Measurements from ENCODE around the gene ZNF628. TPM values are rescaled to one million over a fixed set of nuclear protein-coding genes. Genes with fewer than 3 reads are reported as not detected.

The ZNF628 gene
- total and polyA plus RNA-seq, 7 experiments from 2014 or later = 0.07 to 27.2 (median 6.7) TPM

DNA sequence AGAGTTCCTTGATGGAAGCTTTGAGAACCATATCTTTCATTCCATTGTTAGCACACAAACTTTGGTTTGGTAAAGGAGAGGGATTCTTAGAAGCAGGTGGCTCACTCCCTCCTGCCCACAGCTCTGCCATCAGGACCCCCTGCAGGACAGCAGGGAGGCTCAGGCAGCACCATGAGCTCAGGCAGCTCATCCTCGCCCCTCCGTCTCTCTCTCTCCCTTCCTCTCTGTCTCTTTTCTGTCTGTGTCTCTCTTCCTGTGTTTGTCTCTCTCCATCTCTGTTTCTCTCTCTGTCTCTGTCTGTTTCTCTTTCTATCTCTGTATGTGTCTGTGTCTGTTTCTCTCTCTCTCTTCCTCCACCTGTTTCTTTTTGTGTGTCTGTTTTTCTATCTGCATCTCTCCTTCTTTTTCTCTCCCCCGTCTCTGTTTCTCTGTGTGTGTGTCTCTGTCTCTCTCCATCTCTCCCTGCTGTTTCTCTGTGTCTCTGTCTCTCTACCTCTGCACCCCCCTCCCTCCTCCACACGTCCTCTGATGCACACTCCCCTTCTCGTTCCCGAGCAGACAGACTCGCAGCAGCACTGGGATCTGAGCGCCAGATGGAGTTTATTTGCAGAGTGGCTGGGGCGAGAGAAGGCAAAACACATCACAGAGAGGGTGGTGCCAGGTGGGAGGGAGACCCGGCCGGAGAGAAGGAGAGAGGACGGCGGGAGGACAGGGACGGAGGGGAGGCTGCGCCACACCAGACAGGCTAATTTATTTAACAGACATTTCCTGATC, 51.8 kb downstream of the ZNF628 start:
- H3K36me3 ChIP-seq (ENCODE audit: control insufficient read depth in 2 of 3, insufficient read depth in 3 of 3, low read length in 3 of 3) = no peaks in the 10 kb centered on the region
- H3K27ac Mint-ChIP-seq = no peak overlapping the region
- ChIA-PET POLR2A (no interaction called here), CTCF (interaction anchor here (1.1 kb wide), 1 partner anchor 45 kb away, joined by 3 read pairs; no protein-coding TSS in a partner anchor)
- no peaks in the 10 kb centered on the region for H3K4me1 Mint-ChIP-seq
- no peak overlapping the region for H3K4me3 Mint-ChIP-seq
- H3K4me1 ChIP-seq (ENCODE audit: control insufficient read depth in 2 of 2, insufficient read depth in 2 of 2, low read length in 2 of 2) = no peaks in the 10 kb centered on the region
- H3K27me3 Mint-ChIP-seq = peaks cover 0 to 9% (median 3%) of the 10 kb centered on the region in 5 donors
- H3K36me3 Mint-ChIP-seq = no peaks in the 10 kb centered on the region
- no peak overlapping the region for H3K4me3 ChIP-seq (ENCODE audit: low read length)
- H3K27me3 ChIP-seq (ENCODE audit: control insufficient read depth in 2 of 2, insufficient read depth in 2 of 2, low read length in 2 of 2) = no peaks in the 10 kb centered on the region
- DNase-seq (no peak), ATAC-seq (no peak)
- intact Hi-C loops (cut with micrococcal nuclease) = no loop called here
- no peak overlapping the region for H3K27ac ChIP-seq (ENCODE audit: low read depth, low read length)
- H3K9me3 ChIP-seq (ENCODE audit: control insufficient read depth in 2 of 3, low read length in 3 of 3) = no peaks in the 10 kb centered on the region
- no peaks in the 10 kb centered on the region for H3K9me3 Mint-ChIP-seq

DNA sequence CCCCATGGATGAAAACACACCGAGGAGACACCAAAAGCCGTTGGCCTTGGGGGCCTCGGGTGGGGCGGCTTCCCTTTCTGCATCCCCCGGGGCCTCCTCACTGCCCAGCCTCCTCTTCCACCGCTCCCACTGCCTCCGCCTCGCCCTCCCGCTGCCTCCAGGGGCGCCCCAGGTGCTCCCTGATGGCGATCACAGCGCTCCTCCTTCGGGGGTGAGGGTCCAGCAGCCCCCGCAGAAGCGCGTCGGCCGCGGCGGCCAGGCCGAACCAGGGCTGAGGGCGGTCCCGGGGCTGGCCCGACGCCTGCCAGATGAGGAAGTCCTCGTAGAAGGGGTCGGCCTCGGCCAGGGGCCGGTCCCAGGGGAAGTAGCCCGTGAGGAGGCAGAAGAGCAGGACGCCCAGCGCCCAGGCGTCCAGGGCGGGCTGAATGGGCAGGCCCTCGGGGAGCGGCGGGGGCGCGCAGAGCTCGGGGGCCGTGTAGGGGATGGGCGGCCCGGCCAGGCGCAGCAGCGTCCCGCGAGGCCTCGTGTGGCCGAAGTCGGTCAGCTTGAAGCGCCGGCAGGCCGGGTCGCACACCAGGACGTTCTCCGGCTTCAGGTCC, 53.3 kb downstream of the ZNF628 start:
- ATAC-seq (no peak), DNase-seq (no peak)
- H3K36me3 Mint-ChIP-seq = no peaks in the 10 kb centered on the region
- Histone ChIP-seq H3K9me3 (ENCODE audit: control insufficient read depth in 2 of 3, low read length in 3 of 3) (no peaks in the 10 kb centered on the region), H3K27me3 (ENCODE audit: control insufficient read depth in 2 of 2, insufficient read depth in 2 of 2, low read length in 2 of 2) (no peaks in the 10 kb centered on the region), H3K27ac (ENCODE audit: low read depth, low read length) (no peak overlapping the region), H3K36me3 (ENCODE audit: control insufficient read depth in 2 of 3, insufficient read depth in 3 of 3, low read length in 3 of 3) (no peaks in the 10 kb centered on the region), H3K4me3 (ENCODE audit: low read length) (no peak overlapping the region), H3K4me1 (ENCODE audit: control insufficient read depth in 2 of 2, insufficient read depth in 2 of 2, low read length in 2 of 2) (no peaks in the 10 kb centered on the region)
- ChIA-PET CTCF (no interaction called here), POLR2A (no interaction called here)
- no peaks in the 10 kb centered on the region for H3K4me1 Mint-ChIP-seq
- no peak overlapping the region for H3K4me3 Mint-ChIP-seq
- peaks cover 0 to 4% (median 0%) of the 10 kb centered on the region in 5 donors for H3K27me3 Mint-ChIP-seq
- intact Hi-C loops (cut with micrococcal nuclease) = no loop called here
- H3K27ac Mint-ChIP-seq = no peak overlapping the region
- no peaks in the 10 kb centered on the region for H3K9me3 Mint-ChIP-seq

DNA sequence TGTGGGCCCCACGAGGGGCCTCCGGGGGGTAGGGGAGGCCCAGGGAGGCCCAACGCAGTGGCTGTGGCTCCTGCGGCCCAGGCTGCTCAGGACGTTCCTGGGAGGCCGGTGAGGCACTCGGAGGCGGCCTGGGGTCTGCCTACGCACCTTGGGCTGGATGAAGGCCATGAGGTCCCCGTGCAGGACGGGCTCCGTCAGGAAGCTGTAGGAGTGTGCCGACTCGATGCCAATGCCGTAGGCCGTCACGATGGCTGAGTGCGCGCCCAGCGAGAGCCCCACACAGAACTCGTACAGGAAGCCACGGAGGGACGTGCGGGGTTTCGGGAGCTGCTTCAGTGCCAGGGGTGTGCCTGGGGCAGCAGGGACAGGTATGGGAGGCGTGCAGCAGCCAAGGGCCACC, 54.6 kb downstream of the ZNF628 start:
- ChIA-PET CTCF (no interaction called here), POLR2A (no interaction called here)
- H3K27me3 Mint-ChIP-seq = no peaks in the 10 kb centered on the region
- intact Hi-C loops (cut with micrococcal nuclease) = no loop called here
- DNase-seq (no peak), ATAC-seq (no peak)
- H3K9me3 Mint-ChIP-seq = no peaks in the 10 kb centered on the region
- Histone ChIP-seq H3K4me3 (ENCODE audit: low read length) (no peak overlapping the region), H3K27me3 (ENCODE audit: control insufficient read depth in 2 of 2, insufficient read depth in 2 of 2, low read length in 2 of 2) (no peaks in the 10 kb centered on the region), H3K36me3 (ENCODE audit: control insufficient read depth in 2 of 3, insufficient read depth in 3 of 3, low read length in 3 of 3) (no peaks in the 10 kb centered on the region), H3K4me1 (ENCODE audit: control insufficient read depth in 2 of 2, insufficient read depth in 2 of 2, low read length in 2 of 2) (no peaks in the 10 kb centered on the region), H3K9me3 (ENCODE audit: control insufficient read depth in 2 of 3, low read length in 3 of 3) (no peaks in the 10 kb centered on the region), H3K27ac (ENCODE audit: low read depth, low read length) (no peak overlapping the region)
- no peak overlapping the region for H3K4me3 Mint-ChIP-seq
- H3K27ac Mint-ChIP-seq = no peak overlapping the region
- H3K36me3 Mint-ChIP-seq = no peaks in the 10 kb centered on the region
- H3K4me1 Mint-ChIP-seq = no peaks in the 10 kb centered on the region

Other genes with a start within 250 kb of the ZNF628 start
- gene TMEM86B, start 247.9 kb upstream of the ZNF628 start, total RNA-seq = 10 to 100 TPM; 10.4 to 24.1 (median 10.7) TPM
- 1 to 10 TPM; 1.2 to 3.3 TPM for gene TMEM86B, start 247.9 kb upstream of the ZNF628 start, polyA plus RNA-seq
- gene PPP6R1, start 217.6 kb upstream of the ZNF628 start, total RNA-seq = 100 to 1,000 TPM; 151 to 223 (median 168) TPM
- gene PPP6R1, start 217.6 kb upstream of the ZNF628 start, polyA plus RNA-seq = 100 to 1,000 TPM in 1 of 2 donors, 10 to 100 TPM in 1; 39.3 to 103 TPM
- gene HSPBP1, start 196.5 kb upstream of the ZNF628 start, total RNA-seq = 10 to 100 TPM; 15.0 to 30.0 (median 16.0) TPM
- 10 to 100 TPM; 35.4 to 44.7 TPM for gene HSPBP1, start 196.5 kb upstream of the ZNF628 start, polyA plus RNA-seq
- gene BRSK1, start 192.6 kb upstream of the ZNF628 start, total RNA-seq = 1 to 10 TPM in 3 of 5 experiments, under 1 TPM in 2; 0.41 to 6.3 (median 3.4) TPM
- not detected for gene BRSK1, start 192.6 kb upstream of the ZNF628 start, polyA plus RNA-seq
- 10 to 100 TPM in 1 of 5 experiments, under 1 TPM in 3, not detected in 1; 0.44 to 10.3 (median 0.71) TPM for gene TMEM150B, start 151.3 kb upstream of the ZNF628 start, total RNA-seq
- not detected for gene TMEM150B, start 151.3 kb upstream of the ZNF628 start, polyA plus RNA-seq
- 10 to 100 TPM; 21.8 to 63.3 (median 27.2) TPM for gene KMT5C, start 136.7 kb upstream of the ZNF628 start, total RNA-seq
- 1 to 10 TPM in 1 of 2 donors, under 1 TPM in 1; 0.84 to 2.9 TPM for gene KMT5C, start 136.7 kb upstream of the ZNF628 start, polyA plus RNA-seq
- gene COX6B2, start 121.9 kb upstream of the ZNF628 start, total RNA-seq = under 1 TPM in 2 of 5 experiments, not detected in 3; 0.37 to 0.49 TPM
- not detected for gene COX6B2, start 121.9 kb upstream of the ZNF628 start, polyA plus RNA-seq
- not detected for gene GARIN5B, start 113.4 kb upstream of the ZNF628 start, total RNA-seq
- gene GARIN5B, start 113.4 kb upstream of the ZNF628 start, polyA plus RNA-seq = not detected
- gene IL11, start 106.2 kb upstream of the ZNF628 start, total RNA-seq = under 1 TPM in 2 of 5 experiments, not detected in 3; 0.58 to 0.69 TPM
- not detected for gene IL11, start 106.2 kb upstream of the ZNF628 start, polyA plus RNA-seq
- not detected for gene TMEM190, start 99.8 kb upstream of the ZNF628 start, total RNA-seq
- gene TMEM190, start 99.8 kb upstream of the ZNF628 start, polyA plus RNA-seq = not detected
- 10 to 100 TPM in 3 of 5 experiments, 1 to 10 TPM in 2; 9.3 to 15.7 (median 13.6) TPM for gene TMEM238, start 92.3 kb upstream of the ZNF628 start, total RNA-seq
- under 1 TPM; 0.33 to 0.71 TPM for gene TMEM238, start 92.3 kb upstream of the ZNF628 start, polyA plus RNA-seq
- 1,000 to 10,000 TPM; 2,549 to 3,799 (median 3,242) TPM for gene RPL28, start 90.7 kb upstream of the ZNF628 start, total RNA-seq
- 1,000 to 10,000 TPM in 1 of 2 donors, 100 to 1,000 TPM in 1; 740 to 1,050 TPM for gene RPL28, start 90.7 kb upstream of the ZNF628 start, polyA plus RNA-seq
- gene UBE2S, start 68.8 kb upstream of the ZNF628 start, total RNA-seq = 100 to 1,000 TPM in 1 of 5 experiments, 10 to 100 TPM in 4; 15.3 to 141 (median 44.1) TPM
- gene UBE2S, start 68.8 kb upstream of the ZNF628 start, polyA plus RNA-seq = 10 to 100 TPM; 15.8 to 20.4 TPM
- gene SHISA7, start 33.3 kb upstream of the ZNF628 start, total RNA-seq = not detected
- gene SHISA7, start 33.3 kb upstream of the ZNF628 start, polyA plus RNA-seq = not detected
- 10 to 100 TPM in 3 of 5 experiments, 1 to 10 TPM in 2; 5.1 to 20.1 (median 11.3) TPM for gene ISOC2, start 15.0 kb upstream of the ZNF628 start, total RNA-seq
- 10 to 100 TPM; 25.9 to 31.2 TPM for gene ISOC2, start 15.0 kb upstream of the ZNF628 start, polyA plus RNA-seq
- not detected for gene C19orf85, start 11.9 kb upstream of the ZNF628 start, total RNA-seq
- gene C19orf85, start 11.9 kb upstream of the ZNF628 start, polyA plus RNA-seq = not detected
- gene NAT14, start 8.6 kb downstream of the ZNF628 start, total RNA-seq = 10 to 100 TPM in 1 of 5 experiments, 1 to 10 TPM in 4; 2.7 to 12.8 (median 7.5) TPM
- 1 to 10 TPM; 1.7 to 3.3 TPM for gene NAT14, start 8.6 kb downstream of the ZNF628 start, polyA plus RNA-seq
- under 1 TPM; 0.21 to 0.48 (median 0.35) TPM for gene SSC5D, start 11.8 kb downstream of the ZNF628 start, total RNA-seq
- not detected for gene SSC5D, start 11.8 kb downstream of the ZNF628 start, polyA plus RNA-seq
- not detected for gene SBK2, start 60.5 kb downstream of the ZNF628 start, total RNA-seq
- not detected for gene SBK2, start 60.5 kb downstream of the ZNF628 start, polyA plus RNA-seq
- not detected for gene SBK3, start 68.9 kb downstream of the ZNF628 start, total RNA-seq
- not detected for gene SBK3, start 68.9 kb downstream of the ZNF628 start, polyA plus RNA-seq
- 10 to 100 TPM in 1 of 5 experiments, 1 to 10 TPM in 4; 6.1 to 11.0 (median 7.8) TPM for gene ZNF579, start 104.2 kb downstream of the ZNF628 start, total RNA-seq
- gene ZNF579, start 104.2 kb downstream of the ZNF628 start, polyA plus RNA-seq = 1 to 10 TPM in 1 of 2 donors, under 1 TPM in 1; 0.50 to 2.2 TPM
- 10 to 100 TPM in 4 of 5 experiments, 1 to 10 TPM in 1; 9.4 to 32.0 (median 16.1) TPM for gene FIZ1, start 122.9 kb downstream of the ZNF628 start, total RNA-seq
- 1 to 10 TPM; 3.3 to 6.5 TPM for gene FIZ1, start 122.9 kb downstream of the ZNF628 start, polyA plus RNA-seq
- 10 to 100 TPM; 13.3 to 32.1 (median 24.7) TPM for gene ZNF524, start 123.7 kb downstream of the ZNF628 start, total RNA-seq
- 10 to 100 TPM; 41.2 to 50.5 TPM for gene ZNF524, start 123.7 kb downstream of the ZNF628 start, polyA plus RNA-seq
- 10 to 100 TPM; 13.8 to 22.7 (median 15.3) TPM for gene ZNF865, start 129.0 kb downstream of the ZNF628 start, total RNA-seq
- gene ZNF865, start 129.0 kb downstream of the ZNF628 start, polyA plus RNA-seq = under 1 TPM; 0.06 to 0.24 TPM
- gene ZNF784, start 147.9 kb downstream of the ZNF628 start, total RNA-seq = 10 to 100 TPM in 2 of 5 experiments, 1 to 10 TPM in 3; 5.1 to 17.1 (median 9.0) TPM
- 1 to 10 TPM in 1 of 2 donors, under 1 TPM in 1; 0.65 to 2.0 TPM for gene ZNF784, start 147.9 kb downstream of the ZNF628 start, polyA plus RNA-seq
- 100 to 1,000 TPM in 2 of 5 experiments, 10 to 100 TPM in 3; 45.2 to 109 (median 65.3) TPM for gene ZNF580, start 164.4 kb downstream of the ZNF628 start, total RNA-seq
- gene ZNF580, start 164.4 kb downstream of the ZNF628 start, polyA plus RNA-seq = 10 to 100 TPM; 14.6 to 20.4 TPM
- gene ZNF581, start 167.0 kb downstream of the ZNF628 start, total RNA-seq = 10 to 100 TPM; 27.0 to 35.8 (median 32.1) TPM
- gene ZNF581, start 167.0 kb downstream of the ZNF628 start, polyA plus RNA-seq = 10 to 100 TPM; 36.7 to 39.5 TPM
- gene CCDC106, start 171.6 kb downstream of the ZNF628 start, total RNA-seq = 1 to 10 TPM; 3.4 to 9.6 (median 4.0) TPM
- gene CCDC106, start 171.6 kb downstream of the ZNF628 start, polyA plus RNA-seq = 1 to 10 TPM; 2.1 to 2.7 TPM
- gene U2AF2, start 178.4 kb downstream of the ZNF628 start, total RNA-seq = 100 to 1,000 TPM; 253 to 284 (median 266) TPM
- gene U2AF2, start 178.4 kb downstream of the ZNF628 start, polyA plus RNA-seq = 1 to 10 TPM; 5.7 to 9.8 TPM
- gene EPN1, start 198.6 kb downstream of the ZNF628 start, total RNA-seq = 10 to 100 TPM; 45.2 to 67.1 (median 52.2) TPM
- 10 to 100 TPM in 1 of 2 donors, 1 to 10 TPM in 1; 9.2 to 20.4 TPM for gene EPN1, start 198.6 kb downstream of the ZNF628 start, polyA plus RNA-seq

Data from naive thymus-derived CD4-positive, alpha-beta T cell (primary cell).